Measurements from ENCODE around the gene SP2.

- TF ChIP-seq EZH2phosphoT487 (IDR thresholded peaks at IDR 0.05; ENCODE audit: low read length) (no peak), CTCF (IDR thresholded peaks at IDR 0.05; ENCODE audit: low read length) (no peak), EZH2 (optimal IDR thresholded peaks at IDR 0.05; ENCODE audit: low read depth, low read length) (no peak)
These were observed 28.1 kb upstream of the SP2 start for GRCh38 chr17:47867813-47868533.
